ENCODE data around the gene TRIP13. TPM values are rescaled to one million over a fixed set of nuclear protein-coding genes. Genes with fewer than 3 reads are reported as not detected.
"Not testable (repeated sequence)": the region's sequence is repeated elsewhere in the genome, so short reads cannot be mapped to it uniquely, and the experiment has no call there.

The TRIP13 gene
- total RNA-seq, 4 donors from 2014 or later, result 0.41 to 1.6 (median 0.50) TPM

DNA sequence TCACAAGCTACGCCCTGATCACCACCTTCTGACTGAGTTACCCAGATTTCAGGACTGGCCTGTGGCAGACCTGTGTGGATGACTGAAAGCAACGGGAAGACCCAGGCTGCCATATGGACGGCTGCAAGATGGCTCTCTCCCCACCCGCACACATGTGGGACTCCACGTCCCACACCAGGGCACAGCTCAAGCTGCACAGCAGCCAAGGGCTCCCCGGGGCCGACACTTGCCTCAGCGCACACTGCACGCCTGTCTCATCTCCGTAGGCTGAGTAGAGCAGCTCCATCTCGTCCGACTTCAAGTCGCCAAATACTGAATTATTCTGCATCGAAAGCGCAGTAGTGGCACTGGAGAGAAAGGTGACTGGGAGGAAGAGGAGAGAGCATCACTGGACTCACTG is 14.6 kb upstream of the TRIP13 start:
- TF ChIP-seq CTCF (IDR thresholded peaks at IDR 0.05 in 4 of 5, conservative IDR thresholded peaks at IDR 0.05 in 1 of 5) (no peak), POLR2A (IDR thresholded peaks at IDR 0.05) (no peak)
- in situ Hi-C loops (cut with MboI; ENCODE audit: low sequenced_read_pairs in 4 of 4) (no loop called here), intact Hi-C loops (cut with DNase I; ENCODE audit: low total_unique reads) (no loop called here)
- H3K36me3 ChIP-seq, result peaks cover 0 to 69% of the 10 kb centered on the region in 2 donors
- no peak for DNase-seq
- H3K9me3 ChIP-seq, result no peaks in the 10 kb centered on the region
- no peaks in the 10 kb centered on the region for H3K27me3 ChIP-seq
- no peak for ATAC-seq
- H3K4me1 ChIP-seq, result no peaks in the 10 kb centered on the region
- H3K4me3 ChIP-seq, result no peak overlapping the region
- H3K27ac ChIP-seq, result no peak overlapping the region

GRCh38 chr5:878677-879076 is 14.0 kb upstream of the TRIP13 start:
- DNase-seq; H3K27me3 ChIP-seq; H3K27ac ChIP-seq; H3K9me3 ChIP-seq; H3K4me1 ChIP-seq; H3K4me3 ChIP-seq; intact Hi-C loops (cut with DNase I; ENCODE audit: low total_unique reads); ATAC-seq; in situ Hi-C loops (cut with MboI; ENCODE audit: low sequenced_read_pairs in 4 of 4): not testable (repeated sequence)
- H3K36me3 ChIP-seq, result peaks cover 0 to 73% of the 10 kb centered on the region in 2 donors

DNA sequence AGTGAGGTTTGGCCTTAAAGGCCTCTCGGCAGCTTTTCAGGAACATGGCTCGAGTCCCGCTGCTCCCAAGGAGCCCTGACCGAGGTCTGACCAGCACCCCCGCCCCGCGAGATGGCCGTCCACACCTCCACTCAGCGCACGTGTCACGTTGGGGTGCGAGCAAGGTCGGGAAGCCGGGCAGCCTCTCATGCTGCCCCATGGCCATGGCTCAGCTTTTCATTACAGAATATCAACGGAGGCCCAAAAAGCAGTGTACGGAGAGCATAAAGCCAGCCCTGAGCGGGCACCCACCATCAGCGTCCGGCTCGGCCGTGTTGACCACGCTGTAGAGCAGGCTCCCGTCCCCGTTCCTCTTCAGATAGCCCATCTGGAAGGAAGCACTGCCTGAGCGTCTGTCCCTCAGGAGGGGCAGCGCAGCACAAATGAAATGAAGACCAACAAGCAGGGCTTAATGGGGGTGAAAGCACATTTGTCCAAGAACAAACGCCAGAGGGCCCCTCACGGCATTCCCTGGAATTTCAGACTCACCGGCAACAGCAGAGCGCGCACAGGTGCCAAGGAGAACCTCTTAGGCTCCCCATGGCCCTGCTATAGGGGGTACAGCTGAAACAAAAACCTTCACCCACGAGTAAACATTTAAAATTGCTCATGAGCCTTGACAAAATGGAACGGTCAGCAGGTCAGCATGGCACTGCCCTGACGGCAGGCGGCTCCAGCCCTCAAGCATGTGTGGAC is 11.7 kb upstream of the TRIP13 start:
- H3K4me3 ChIP-seq, result no peak overlapping the region
- in situ Hi-C loops (cut with MboI; ENCODE audit: low sequenced_read_pairs in 4 of 4), result no loop called here
- no peak for ATAC-seq

DNA sequence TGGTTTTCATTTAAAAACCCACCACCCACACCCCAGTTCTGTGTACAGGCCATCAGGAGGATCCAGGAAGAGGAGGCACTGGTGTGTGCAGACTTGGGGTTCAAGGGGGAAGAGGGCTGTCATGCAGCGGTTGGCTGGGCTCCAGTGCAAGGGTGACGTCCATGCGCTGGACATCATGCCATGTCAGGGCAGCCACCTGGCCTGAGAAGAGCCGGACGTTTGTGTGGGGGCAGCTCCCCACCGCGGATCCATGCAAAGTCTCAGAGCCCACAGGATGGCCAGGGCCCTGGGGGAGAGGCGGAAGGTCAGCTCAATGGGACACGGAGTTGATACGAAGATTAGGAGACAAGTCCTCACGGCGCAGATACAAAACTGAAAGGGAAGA is 11.1 kb upstream of the TRIP13 start:
- no peak for ATAC-seq
- in situ Hi-C loops (cut with MboI; ENCODE audit: low sequenced_read_pairs in 4 of 4), result no loop called here
- no peaks in the 10 kb centered on the region for H3K27me3 ChIP-seq
- H3K36me3 ChIP-seq, result peaks cover 0 to 75% of the 10 kb centered on the region in 2 donors
- no peaks in the 10 kb centered on the region for H3K4me1 ChIP-seq
- TF ChIP-seq POLR2A (IDR thresholded peaks at IDR 0.05) (no peak), CTCF (IDR thresholded peaks at IDR 0.05 in 4 of 5, conservative IDR thresholded peaks at IDR 0.05 in 1 of 5) (no peak)
- no peak for DNase-seq
- no peak overlapping the region for H3K4me3 ChIP-seq
- intact Hi-C loops (cut with DNase I; ENCODE audit: low total_unique reads), result no loop called here
- H3K9me3 ChIP-seq, result no peaks in the 10 kb centered on the region
- no peak overlapping the region for H3K27ac ChIP-seq

More for the DNA sequence above, 11.7 kb upstream of the TRIP13 start:
- no peaks in the 10 kb centered on the region for H3K4me1 ChIP-seq
- TF ChIP-seq CTCF (IDR thresholded peaks at IDR 0.05 in 4 of 5, conservative IDR thresholded peaks at IDR 0.05 in 1 of 5) (no peak), POLR2A (IDR thresholded peaks at IDR 0.05) (no peak)
- H3K9me3 ChIP-seq, result no peaks in the 10 kb centered on the region
- no peak for DNase-seq
- H3K27me3 ChIP-seq, result no peaks in the 10 kb centered on the region
- H3K27ac ChIP-seq, result no peak overlapping the region
- intact Hi-C loops (cut with DNase I; ENCODE audit: low total_unique reads), result no loop called here
- peaks cover 0 to 75% of the 10 kb centered on the region in 2 donors for H3K36me3 ChIP-seq

- no peaks in the 10 kb centered on the region for H3K27me3 ChIP-seq
- no peak overlapping the region for H3K4me3 ChIP-seq
- intact Hi-C loops (cut with DNase I; ENCODE audit: low total_unique reads), result no loop called here
- DNase-seq, result peak in 1 of 2 donors; percentile 3
- in situ Hi-C loops (cut with MboI; ENCODE audit: low sequenced_read_pairs in 4 of 4), result no loop called here
- peaks cover 0 to 73% of the 10 kb centered on the region in 2 donors for H3K36me3 ChIP-seq
- TF ChIP-seq CTCF (IDR thresholded peaks at IDR 0.05 in 4 of 5, conservative IDR thresholded peaks at IDR 0.05 in 1 of 5) (no peak), POLR2A (IDR thresholded peaks at IDR 0.05) (no peak)
- H3K27ac ChIP-seq, result no peak overlapping the region
- H3K4me1 ChIP-seq, result no peaks in the 10 kb centered on the region
- no peak for ATAC-seq
- H3K9me3 ChIP-seq, result no peaks in the 10 kb centered on the region
Measured at GRCh38 chr5:882253-883183, 10.2 kb upstream of the TRIP13 start.

Data from gastrocnemius medialis (tissue), 4 donors.